Neutrophil (primary cell): ENCODE measurements around the gene SHCBP1.

Experiments used
- H3K27ac ChIP-seq: fragments of 200-600 bp; sonication (generic); 2 replicates; pipeline ENCODE4 v1.5.1; 2016; ENCODE audit warnings: mild to moderate bottlenecking, moderate library complexity
- H3K27me3 ChIP-seq: fragments of 200-600 bp; sonication (generic); 2 replicates; pipeline ENCODE4 v1.6.0; 2016; ENCODE audit warnings: mild to moderate bottlenecking
- H3K36me3 ChIP-seq: fragments of 200-600 bp; sonication (generic); 2 replicates; pipeline ENCODE4 v1.5.1; 2017
- H3K4me1 ChIP-seq, 2 experiments: fragments of 200-600 bp in 1 of 2; sonication (generic) in 1 of 2; 1 replicate in 1 of 2; 2 replicates in 1 of 2; pipeline versions ENCODE4 v1.5.1 to v1.6.1; 2013 to 2016; ENCODE audit warnings: low read depth in 1 of 2, low read length in 1 of 2, mild to moderate bottlenecking in 1 of 2, moderate library complexity in 1 of 2; ENCODE audit not compliant: control insufficient read depth in 1 of 2, insufficient read depth in 1 of 2
- H3K4me3 ChIP-seq, 2 experiments: fragments of 200-600 bp in 1 of 2; sonication (generic) in 1 of 2; 1 replicate in 1 of 2; 2 replicates in 1 of 2; pipeline ENCODE4 v1.5.1; 2013 to 2016; ENCODE audit warnings: low read depth in 1 of 2, low read length in 1 of 2, mild to moderate bottlenecking in 1 of 2, moderate library complexity in 1 of 2
- H3K9me3 ChIP-seq: fragments of 200-600 bp; sonication (generic); 2 replicates; pipeline ENCODE4 v1.5.1; 2016
- TF ChIP-seq, protein P1 (sequence below): fragments of 200-600 bp; sonication (generic); IDR thresholded peaks from 2 replicates; pipeline ENCODE4 v1.5.1; 2016; ENCODE audit warnings: antibody characterized with exemption

SHCBP1 gene

GRCh38 chr16:46620266-46621005 is 743 bp downstream of the SHCBP1 start:
- H3K27ac ChIP-seq = peak overlapping the region; percentile 64
- H3K4me1 ChIP-seq = peaks cover 19 to 21% of the 10 kb centered on the region in 2 experiments
- H3K9me3 ChIP-seq = no peaks in the 10 kb centered on the region
- H3K4me3 ChIP-seq = peak overlapping the region; percentile 74 to 89
- no peaks in the 10 kb centered on the region for H3K27me3 ChIP-seq
- peaks cover 17% of the 10 kb centered on the region for H3K36me3 ChIP-seq
- TF ChIP-seq, protein P1, sequence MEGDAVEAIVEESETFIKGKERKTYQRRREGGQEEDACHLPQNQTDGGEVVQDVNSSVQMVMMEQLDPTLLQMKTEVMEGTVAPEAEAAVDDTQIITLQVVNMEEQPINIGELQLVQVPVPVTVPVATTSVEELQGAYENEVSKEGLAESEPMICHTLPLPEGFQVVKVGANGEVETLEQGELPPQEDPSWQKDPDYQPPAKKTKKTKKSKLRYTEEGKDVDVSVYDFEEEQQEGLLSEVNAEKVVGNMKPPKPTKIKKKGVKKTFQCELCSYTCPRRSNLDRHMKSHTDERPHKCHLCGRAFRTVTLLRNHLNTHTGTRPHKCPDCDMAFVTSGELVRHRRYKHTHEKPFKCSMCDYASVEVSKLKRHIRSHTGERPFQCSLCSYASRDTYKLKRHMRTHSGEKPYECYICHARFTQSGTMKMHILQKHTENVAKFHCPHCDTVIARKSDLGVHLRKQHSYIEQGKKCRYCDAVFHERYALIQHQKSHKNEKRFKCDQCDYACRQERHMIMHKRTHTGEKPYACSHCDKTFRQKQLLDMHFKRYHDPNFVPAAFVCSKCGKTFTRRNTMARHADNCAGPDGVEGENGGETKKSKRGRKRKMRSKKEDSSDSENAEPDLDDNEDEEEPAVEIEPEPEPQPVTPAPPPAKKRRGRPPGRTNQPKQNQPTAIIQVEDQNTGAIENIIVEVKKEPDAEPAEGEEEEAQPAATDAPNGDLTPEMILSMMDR = no peak

GRCh38 chr16:46618516-46618915 is 2.7 kb downstream of the SHCBP1 start:
- Histone ChIP-seq H3K4me1 (peaks cover 19 to 21% of the 10 kb centered on the region in 2 experiments), H3K27me3 (no peaks in the 10 kb centered on the region), H3K27ac (no peak overlapping the region), H3K9me3 (no peaks in the 10 kb centered on the region), H3K4me3 (no peak overlapping the region), H3K36me3 (peaks cover 36% of the 10 kb centered on the region)
- TF ChIP-seq, protein P1 = no peak

GRCh38 chr16:46614006-46614405 is 7.2 kb downstream of the SHCBP1 start:
- H3K9me3 ChIP-seq = no peaks in the 10 kb centered on the region
- TF ChIP-seq, protein P1 = no peak
- H3K4me1 ChIP-seq = no peaks in the 10 kb centered on the region
- no peak overlapping the region for H3K4me3 ChIP-seq
- no peaks in the 10 kb centered on the region for H3K27me3 ChIP-seq
- no peak overlapping the region for H3K27ac ChIP-seq
- peaks cover 45% of the 10 kb centered on the region for H3K36me3 ChIP-seq

- H3K4me1 ChIP-seq = no peaks in the 10 kb centered on the region
- no peaks in the 10 kb centered on the region for H3K27me3 ChIP-seq
- H3K9me3 ChIP-seq = no peaks in the 10 kb centered on the region
- TF ChIP-seq, protein P1 = no peak
- peaks cover 45% of the 10 kb centered on the region for H3K36me3 ChIP-seq
- no peak overlapping the region for H3K27ac ChIP-seq
- H3K4me3 ChIP-seq = no peak overlapping the region
Measured at GRCh38 chr16:46613352-46613751, 7.8 kb downstream of the SHCBP1 start.

GRCh38 chr16:46612121-46612520 is 9.1 kb downstream of the SHCBP1 start:
- Histone ChIP-seq H3K9me3 (no peaks in the 10 kb centered on the region), H3K27ac (no peak overlapping the region), H3K36me3 (peaks cover 38% of the 10 kb centered on the region), H3K4me3 (no peak overlapping the region), H3K27me3 (no peaks in the 10 kb centered on the region), H3K4me1 (no peaks in the 10 kb centered on the region)
- TF ChIP-seq, protein P1 = no peak
